Measurements from ENCODE around the gene IFT43. TPM values are rescaled to one million over a fixed set of nuclear protein-coding genes. Genes with fewer than 3 reads are reported as not detected.

IFT43 gene
- total RNA-seq, 1 donor from 2014 or later: 30.4 TPM

- intact Hi-C loops (cut with DNase I): no loop called here
- ATAC-seq (no peak), DNase-seq (ENCODE audit: missing footprints) (no peak)
Measured at GRCh38 chr14:76053572-76054355, 68.2 kb downstream of the IFT43 start.

GRCh38 chr14:76055330-76055729 lies 69.8 kb downstream of the IFT43 start:
- intact Hi-C loops (cut with DNase I): no loop called here
- ATAC-seq (no peak), DNase-seq (ENCODE audit: missing footprints) (no peak)

- DNase-seq (ENCODE audit: missing footprints) (no peak), ATAC-seq (no peak)
- intact Hi-C loops (cut with DNase I): no loop called here
Measured at GRCh38 chr14:76056128-76056527, 70.6 kb downstream of the IFT43 start.

GRCh38 chr14:76057914-76058313 lies 72.4 kb downstream of the IFT43 start:
- DNase-seq (ENCODE audit: missing footprints) (no peak), ATAC-seq (no peak)
- intact Hi-C loops (cut with DNase I): no loop called here

- intact Hi-C loops (cut with DNase I): no loop called here
- ATAC-seq (no peak), DNase-seq (ENCODE audit: missing footprints) (no peak)
Measured at GRCh38 chr14:76063327-76063726, 77.8 kb downstream of the IFT43 start.

- intact Hi-C loops (cut with DNase I): no loop called here
- ATAC-seq: no peak
- DNase-seq (ENCODE audit: missing footprints): no peak
Measured at GRCh38 chr14:76065519-76065918, 80.0 kb downstream of the IFT43 start.

- ATAC-seq: no peak
- intact Hi-C loops (cut with DNase I): no loop called here
- DNase-seq (ENCODE audit: missing footprints): no peak
Measured at GRCh38 chr14:76067536-76067935, 82.0 kb downstream of the IFT43 start.

GRCh38 chr14:76073717-76074116 lies 88.2 kb downstream of the IFT43 start:
- ATAC-seq (no peak), DNase-seq (ENCODE audit: missing footprints) (no peak)
- intact Hi-C loops (cut with DNase I): no loop called here

- intact Hi-C loops (cut with DNase I): no loop called here
- no peak for ATAC-seq
- DNase-seq (ENCODE audit: missing footprints): no peak
Measured at GRCh38 chr14:76077340-76077739, 91.8 kb downstream of the IFT43 start.

GRCh38 chr14:76078501-76078900 lies 92.9 kb downstream of the IFT43 start:
- ATAC-seq (no peak), DNase-seq (ENCODE audit: missing footprints) (no peak)
- intact Hi-C loops (cut with DNase I): no loop called here

GRCh38 chr14:76080025-76080424 lies 94.5 kb downstream of the IFT43 start:
- intact Hi-C loops (cut with DNase I): no loop called here
- ATAC-seq (peak; percentile 43), DNase-seq (ENCODE audit: missing footprints) (no peak)

- ATAC-seq (no peak), DNase-seq (ENCODE audit: missing footprints) (no peak)
- intact Hi-C loops (cut with DNase I): no loop called here
Measured at GRCh38 chr14:76080471-76080870, 94.9 kb downstream of the IFT43 start.

- DNase-seq (ENCODE audit: missing footprints) (no peak), ATAC-seq (no peak)
- intact Hi-C loops (cut with DNase I): no loop called here
Measured at GRCh38 chr14:76081642-76082041, 96.1 kb downstream of the IFT43 start.

- ATAC-seq: no peak
- intact Hi-C loops (cut with DNase I): no loop called here
- DNase-seq (ENCODE audit: missing footprints): no peak
Measured at GRCh38 chr14:76083796-76084765, 98.5 kb downstream of the IFT43 start.

GRCh38 chr14:76085358-76085757 lies 99.8 kb downstream of the IFT43 start:
- ATAC-seq: no peak
- DNase-seq (ENCODE audit: missing footprints): no peak
- intact Hi-C loops (cut with DNase I): no loop called here

- DNase-seq (ENCODE audit: missing footprints): no peak
- intact Hi-C loops (cut with DNase I): no loop called here
- no peak for ATAC-seq
Measured at GRCh38 chr14:76086636-76087035, 101.1 kb downstream of the IFT43 start.

- intact Hi-C loops (cut with DNase I): no loop called here
- ATAC-seq (no peak), DNase-seq (ENCODE audit: missing footprints) (no peak)
Measured at GRCh38 chr14:76088326-76088725, 102.8 kb downstream of the IFT43 start.

GRCh38 chr14:76088771-76089571 lies 103.4 kb downstream of the IFT43 start:
- DNase-seq (ENCODE audit: missing footprints) (peak; percentile 79), ATAC-seq (peak; percentile 37)
- intact Hi-C loops (cut with DNase I): no loop called here

- intact Hi-C loops (cut with DNase I): no loop called here
- DNase-seq (ENCODE audit: missing footprints) (no peak), ATAC-seq (peak; percentile 58)
Measured at GRCh38 chr14:76089575-76089974, 104.0 kb downstream of the IFT43 start.

Data from Right ventricle myocardium inferior (tissue), 1 donor.